Ascending aorta (tissue), 2 donors: ENCODE results near the gene VSTM5. TPM values are rescaled to one million over a fixed set of nuclear protein-coding genes. Genes with fewer than 3 reads are reported as not detected.

Source experiments
- DNase-seq, 2 donors: peaks; one replicate each; pipeline ENCODE4 v3.0.0-alpha.2; 2019; ENCODE audit warnings: low spot score in 2 of 2
- H3K27ac ChIP-seq, 2 donors: fragments of 200-600 bp; sonication (generic); one replicate each; pipeline ENCODE4 v1.5.1; 2016 to 2017; ENCODE audit warnings: mild to moderate bottlenecking in 1 of 2
- H3K27me3 ChIP-seq: fragments of 200-600 bp; sonication (generic); one replicate; pipeline ENCODE4 v1.5.1; 2017
- H3K36me3 ChIP-seq, 2 donors: fragments of 200-600 bp; sonication (generic); one replicate each; pipeline ENCODE4 v1.5.1; 2016
- H3K4me1 ChIP-seq, 2 donors: fragments of 200-600 bp; sonication (generic); one replicate each; pipeline ENCODE4 v1.5.1; 2016 to 2017; ENCODE audit warnings: mild to moderate bottlenecking in 1 of 2
- H3K4me3 ChIP-seq, 2 donors: fragments of 200-600 bp; sonication (generic); one replicate each; pipeline ENCODE4 v1.5.1; 2016 to 2017; ENCODE audit warnings: mild to moderate bottlenecking in 1 of 2
- H3K9me3 ChIP-seq, 2 donors: fragments of 200-600 bp; sonication (generic); one replicate each; pipeline ENCODE4 v1.5.1; 2016
- CTCF ChIP-seq, 3 experiments: fragments of 200-600 bp in 2 of 3; fragments of 450-650 bp in 1 of 3; sonication (generic) in 2 of 3; IDR thresholded peaks; one replicate each; pipeline ENCODE4 v1.5.1; 2016 to 2019; ENCODE audit warnings: antibody characterized with exemption in 3 of 3, mild to moderate bottlenecking in 1 of 3, moderate library complexity in 1 of 3
- intact Hi-C: fragments of 100-400 bp; cut with DNase I; formaldehyde crosslinking; loops from one replicate; pipeline ENCODE4 v1.15.1; 2023
- total RNA-seq: library from RNA; depleted of rRNA; stranded (reverse); fragments of >200 nt; gene quantifications from one replicate; pipeline ENCODE4 v1.1.0, GENCODE V29; 2016

The VSTM5 gene
- total RNA-seq, 1 donor from 2014 or later, result not detected

DNA sequence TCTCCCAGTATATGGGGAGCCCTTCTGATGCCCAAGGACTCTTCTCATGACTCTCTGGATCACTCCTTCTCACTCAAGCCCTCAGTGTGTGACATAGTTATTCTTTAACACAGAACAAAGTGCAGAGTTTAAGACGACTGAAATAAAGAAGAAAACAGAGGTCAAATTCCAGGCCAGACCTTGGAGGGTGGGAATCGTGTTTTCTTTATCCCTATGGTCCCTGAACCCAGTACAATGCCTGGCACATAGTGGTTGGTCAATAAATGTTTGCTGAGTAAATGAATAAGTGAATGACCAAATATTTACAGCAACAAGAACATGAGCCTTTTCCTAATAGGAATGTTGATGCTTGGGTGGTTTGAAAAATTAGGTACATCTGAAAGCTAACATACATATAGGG is 28.8 kb downstream of the VSTM5 start:
- Histone ChIP-seq H3K4me3 (no peak overlapping the region), H3K4me1 (no peaks in the 10 kb centered on the region), H3K27me3 (no peaks in the 10 kb centered on the region), H3K9me3 (no peaks in the 10 kb centered on the region), H3K27ac (no peak overlapping the region), H3K36me3 (peaks cover 0 to 6% of the 10 kb centered on the region in 2 donors)
- no peak for TF ChIP-seq CTCF (IDR thresholded peaks at IDR 0.05)
- no peak for DNase-seq
- intact Hi-C loops, result no loop called here

DNA sequence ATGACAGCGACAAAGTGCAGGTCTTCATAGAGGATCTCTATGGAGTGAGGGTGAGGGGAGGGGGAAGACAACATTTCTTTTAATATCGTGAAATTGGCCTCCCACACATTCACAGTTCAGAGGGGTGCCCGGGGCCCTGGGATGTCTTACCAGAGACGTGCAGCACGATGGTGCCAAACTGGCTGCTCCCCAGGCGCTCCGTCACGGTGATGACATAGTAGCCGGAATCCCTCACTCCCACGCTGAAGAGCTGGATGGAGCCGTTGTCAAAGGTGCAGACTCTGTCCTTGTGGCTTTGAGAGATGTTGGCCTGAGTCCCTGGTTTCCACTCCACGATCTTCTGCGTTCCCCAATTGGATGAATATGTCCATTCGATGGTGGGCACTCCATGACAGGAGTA is 29.6 kb downstream of the VSTM5 start:
- Histone ChIP-seq H3K4me1 (no peaks in the 10 kb centered on the region), H3K36me3 (peaks cover 0 to 6% of the 10 kb centered on the region in 2 donors), H3K27me3 (no peaks in the 10 kb centered on the region), H3K27ac (no peak overlapping the region), H3K4me3 (no peak overlapping the region), H3K9me3 (no peaks in the 10 kb centered on the region)
- TF ChIP-seq CTCF (IDR thresholded peaks at IDR 0.05), result no peak
- intact Hi-C loops, result no loop called here
- DNase-seq, result no peak

GRCh38 chr11:93819966-93820695 is 30.3 kb downstream of the VSTM5 start:
- TF ChIP-seq CTCF (IDR thresholded peaks at IDR 0.05), result no peak
- Histone ChIP-seq H3K9me3 (no peaks in the 10 kb centered on the region), H3K4me1 (no peaks in the 10 kb centered on the region), H3K27me3 (no peaks in the 10 kb centered on the region), H3K4me3 (no peak overlapping the region), H3K36me3 (peaks cover 5 to 12% of the 10 kb centered on the region in 2 donors), H3K27ac (no peak overlapping the region)
- DNase-seq, result no peak
- intact Hi-C loops, result no loop called here

GRCh38 chr11:93817426-93818348 is 32.7 kb downstream of the VSTM5 start:
- TF ChIP-seq CTCF (IDR thresholded peaks at IDR 0.05), result no peak
- no peaks in the 10 kb centered on the region for H3K9me3 ChIP-seq
- no peak for DNase-seq
- H3K36me3 ChIP-seq, result peaks cover 28 to 37% of the 10 kb centered on the region in 2 donors
- H3K27me3 ChIP-seq, result no peaks in the 10 kb centered on the region
- intact Hi-C loops, result no loop called here
- H3K4me1 ChIP-seq, result no peaks in the 10 kb centered on the region
- H3K4me3 ChIP-seq, result no peak overlapping the region
- no peak overlapping the region for H3K27ac ChIP-seq

DNA sequence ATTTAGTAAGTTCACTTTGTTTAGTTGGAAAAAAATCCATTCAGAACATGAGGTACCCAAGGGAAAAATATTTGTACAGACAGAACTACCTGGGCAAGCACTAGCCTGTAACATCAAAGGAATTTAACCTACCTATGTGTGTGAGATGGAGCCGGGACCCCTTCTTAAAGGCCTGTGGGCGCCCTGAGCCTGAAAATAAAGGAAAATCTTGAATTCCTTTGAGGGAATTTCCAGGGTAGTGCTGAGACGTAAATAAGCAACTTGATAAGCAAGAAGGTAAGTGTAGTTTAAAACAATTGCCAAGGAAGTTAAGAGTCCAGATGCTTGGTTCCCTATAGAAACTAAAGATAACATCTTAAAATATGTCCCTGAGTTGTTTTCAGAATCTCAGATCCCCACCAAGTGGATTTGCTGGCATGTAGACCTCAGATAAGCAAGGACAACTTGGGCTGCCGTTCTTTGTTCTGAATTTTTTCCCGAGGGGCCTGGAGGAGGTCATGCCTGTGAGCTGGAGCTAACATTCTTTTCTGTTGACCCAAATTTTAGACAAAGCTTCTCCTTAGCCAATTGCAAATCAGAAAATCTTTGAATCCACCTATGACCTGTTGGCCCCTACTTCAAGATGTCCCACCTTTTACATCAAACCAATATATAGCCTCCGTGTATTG is 35.3 kb downstream of the VSTM5 start:
- no peak for DNase-seq
- no peaks in the 10 kb centered on the region for H3K9me3 ChIP-seq
- no peaks in the 10 kb centered on the region for H3K27me3 ChIP-seq
- intact Hi-C loops, result no loop called here
- H3K27ac ChIP-seq, result no peak overlapping the region
- H3K4me1 ChIP-seq, result no peaks in the 10 kb centered on the region
- H3K36me3 ChIP-seq, result peaks cover 48 to 60% of the 10 kb centered on the region in 2 donors
- H3K4me3 ChIP-seq, result no peak overlapping the region
- TF ChIP-seq CTCF (IDR thresholded peaks at IDR 0.05), result no peak
